HL-60/S4 treated with retinoic acid at 250 ng/mL for 4 days and 3 days (cell line): Measurements from ENCODE around the gene FRY.

ENCODE experiments used
- in situ Hi-C: fragments of 300-500 bp; cut with MboI; formaldehyde crosslinking; loops from 2 replicates; pipeline ENCODE4 v1.7.0; 2022; ENCODE audit warnings: low sequenced_read_pairs

The FRY gene

DNA sequence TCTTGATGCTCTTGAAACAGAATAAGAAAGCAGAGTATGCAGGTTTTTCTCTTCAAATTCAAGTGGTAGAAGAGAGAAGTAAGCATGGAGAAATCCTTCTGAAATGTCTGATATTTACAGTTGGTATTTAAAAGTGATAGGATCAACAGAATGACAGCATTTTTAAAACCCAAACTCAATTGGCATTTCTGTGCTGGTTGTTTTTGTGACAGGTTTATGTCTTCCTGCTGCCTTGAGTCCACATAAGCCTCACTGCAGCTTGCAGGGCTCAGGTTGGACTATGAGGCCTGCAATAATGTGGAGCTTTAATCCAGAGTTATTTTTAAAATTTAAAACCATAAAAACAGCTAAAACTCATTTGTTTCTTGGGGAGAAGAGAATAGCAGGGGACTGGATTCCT, 178.5 kb downstream of the FRY start:
- in situ Hi-C loops: no loop called here

DNA sequence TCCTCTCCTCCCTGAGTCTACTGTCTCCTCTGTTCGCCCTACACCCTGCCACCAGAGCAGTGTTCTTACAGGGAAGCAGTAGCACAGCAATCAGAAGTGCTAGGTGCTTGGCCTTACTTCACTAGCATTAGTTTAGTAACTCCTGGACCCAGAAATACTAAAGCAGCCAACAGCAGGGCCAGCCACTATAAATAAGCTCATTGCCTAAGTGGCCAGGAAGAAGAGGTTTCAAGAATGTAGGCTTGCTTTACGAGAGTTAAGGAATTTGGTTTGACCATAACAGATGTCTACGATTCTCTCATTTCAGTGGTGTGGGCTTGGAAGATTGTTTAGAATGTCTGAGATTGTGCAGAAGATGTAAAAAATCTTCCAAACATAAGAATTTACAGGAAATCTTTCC, 180.2 kb downstream of the FRY start:
- in situ Hi-C loops: no loop called here

GRCh38 chr13:32212421-32212820, 180.8 kb downstream of the FRY start:
- in situ Hi-C loops: no loop called here

DNA sequence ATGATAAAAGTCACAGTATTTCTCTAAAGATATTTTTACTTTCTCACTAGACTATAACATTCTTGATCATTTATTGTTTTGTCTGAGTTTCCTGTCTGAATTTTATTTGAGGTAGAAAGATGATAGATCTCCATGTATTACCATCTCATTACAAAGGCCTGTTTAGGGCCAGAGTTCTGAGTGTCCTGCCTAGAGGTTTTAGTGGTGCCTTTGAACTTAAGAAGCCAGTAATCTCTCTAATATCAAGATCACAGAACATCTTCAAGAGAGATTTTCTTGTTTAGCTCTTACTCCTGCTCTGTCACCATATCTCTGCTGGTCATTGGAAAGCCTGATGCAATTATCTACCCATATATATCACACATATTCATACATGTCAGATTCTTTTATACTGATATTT, 182.1 kb downstream of the FRY start:
- in situ Hi-C loops: no loop called here

- in situ Hi-C loops: no loop called here
Observed at GRCh38 chr13:32214071-32214470, 182.5 kb downstream of the FRY start.

GRCh38 chr13:32216281-32216680, 184.7 kb downstream of the FRY start:
- in situ Hi-C loops: no loop called here

GRCh38 chr13:32222046-32222676, 190.6 kb downstream of the FRY start:
- in situ Hi-C loops: no loop called here

DNA sequence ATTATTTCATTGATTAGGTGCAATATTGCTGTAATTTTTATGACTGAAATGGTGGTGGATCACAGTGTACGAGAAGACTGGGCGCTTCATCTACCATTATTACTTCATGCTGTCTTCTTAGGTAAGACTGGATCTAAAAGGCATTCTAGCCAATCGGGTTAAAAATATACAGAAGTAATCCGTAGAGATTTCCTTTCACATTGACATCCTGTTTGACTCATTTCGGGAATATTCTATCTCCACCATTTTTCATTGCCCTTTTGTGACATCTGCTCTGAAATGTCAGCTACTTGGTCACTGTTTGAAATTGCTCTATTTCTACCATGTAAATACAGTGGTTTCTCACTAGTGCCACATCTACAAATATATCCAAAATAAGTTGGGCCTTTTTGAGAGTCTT, 193.3 kb downstream of the FRY start:
- in situ Hi-C loops: no loop called here

DNA sequence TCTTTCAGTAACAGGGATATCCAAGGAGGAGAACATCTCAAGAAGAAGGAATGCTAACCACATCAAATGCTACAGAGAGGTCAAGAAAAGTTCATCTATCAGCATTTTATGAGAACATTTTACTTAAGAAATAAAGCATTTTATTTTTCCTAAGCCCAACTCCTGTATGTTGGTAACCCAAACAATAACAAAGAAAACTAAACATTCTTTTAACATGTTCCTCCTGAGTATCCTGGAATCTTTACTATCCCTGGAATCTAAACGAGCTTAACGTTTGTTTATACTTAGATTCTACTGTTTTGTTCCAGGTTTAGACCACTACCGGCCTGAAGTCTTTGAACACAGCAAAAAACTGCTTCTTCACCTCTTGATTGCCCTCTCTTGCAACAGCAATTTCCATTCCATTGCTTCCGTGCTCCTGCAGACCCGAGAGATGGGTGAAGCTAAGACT, 193.9 kb downstream of the FRY start:
- in situ Hi-C loops: no loop called here

GRCh38 chr13:32228330-32229041, 196.9 kb downstream of the FRY start:
- in situ Hi-C loops: no loop called here

DNA sequence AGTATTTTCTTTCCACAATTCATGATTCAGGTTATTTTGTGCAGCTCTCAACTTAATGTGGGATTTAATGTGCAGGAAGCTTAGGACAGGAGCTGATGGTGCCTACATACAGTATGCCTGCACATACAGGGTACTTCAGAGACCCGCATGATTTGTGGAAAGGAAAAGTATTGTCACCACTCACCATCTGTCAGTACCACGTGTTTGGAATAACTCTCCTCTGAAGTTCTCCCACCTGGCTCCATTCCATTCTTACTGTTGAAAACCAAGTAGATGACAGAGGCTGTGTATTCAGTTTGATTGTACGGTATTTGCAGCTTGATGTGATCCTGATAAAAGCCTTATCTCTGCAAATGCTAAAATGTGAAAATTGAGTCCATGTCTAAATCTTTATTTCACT, 197.9 kb downstream of the FRY start:
- in situ Hi-C loops: no loop called here

DNA sequence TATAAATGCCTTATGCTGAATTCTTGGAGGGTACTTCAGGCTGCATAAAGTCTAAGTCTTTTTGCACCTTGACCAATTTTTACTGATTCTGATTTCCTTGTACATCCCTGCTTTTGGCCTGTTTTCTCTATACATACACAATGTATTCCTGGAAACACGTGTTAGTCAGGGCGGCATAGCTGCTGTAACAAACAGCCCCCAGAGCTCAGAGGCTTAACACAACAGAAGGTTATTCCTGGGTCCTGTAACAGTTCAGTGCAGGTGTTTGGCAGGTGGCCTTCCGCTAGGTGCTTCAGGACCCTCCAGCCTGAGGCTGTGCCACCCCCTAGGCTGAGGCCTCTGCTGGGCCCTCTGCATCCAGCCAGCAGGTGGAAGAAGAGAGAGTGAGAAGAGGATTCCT, 200.7 kb downstream of the FRY start:
- in situ Hi-C loops: no loop called here

GRCh38 chr13:32233062-32233461, 201.5 kb downstream of the FRY start:
- in situ Hi-C loops: no loop called here

- in situ Hi-C loops: no loop called here
Observed at GRCh38 chr13:32234914-32235313, 203.3 kb downstream of the FRY start.

DNA sequence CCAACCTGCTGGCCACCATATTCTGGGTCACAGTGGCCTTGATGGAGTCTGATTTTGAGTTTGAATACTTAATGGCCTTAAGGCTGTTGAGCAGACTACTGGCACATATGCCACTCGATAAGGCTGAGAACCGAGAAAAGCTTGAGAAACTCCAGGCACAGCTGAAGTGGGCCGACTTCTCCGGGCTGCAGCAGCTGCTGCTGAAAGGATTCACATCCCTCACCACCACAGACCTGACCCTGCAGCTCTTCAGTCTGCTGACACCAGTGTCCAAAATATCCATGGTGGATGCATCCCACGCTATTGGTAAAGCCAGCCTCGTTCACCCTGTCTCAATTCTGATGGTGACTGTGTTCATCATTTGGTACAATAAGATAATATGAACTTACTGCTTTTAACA, 206.1 kb downstream of the FRY start:
- in situ Hi-C loops: no loop called here

DNA sequence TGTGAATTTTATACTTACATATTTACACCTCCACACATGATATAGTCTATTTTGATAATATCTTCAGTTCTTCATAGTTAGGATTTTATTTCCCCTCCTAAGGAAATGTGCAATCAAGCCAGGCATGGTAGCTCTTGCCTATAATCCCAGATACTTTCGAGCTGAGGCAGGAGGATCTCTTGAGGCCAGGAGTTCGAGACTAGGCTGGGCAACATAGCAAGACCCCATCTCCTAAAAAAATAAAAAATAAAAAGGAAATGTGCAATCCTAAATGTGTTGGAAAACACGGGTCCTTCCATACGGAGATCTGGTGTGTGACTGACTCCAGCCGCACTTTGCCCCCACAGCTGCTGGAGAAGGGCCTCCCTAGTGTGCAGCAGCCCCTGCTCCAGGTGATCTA, 212.1 kb downstream of the FRY start:
- in situ Hi-C loops: no loop called here

- in situ Hi-C loops: no loop called here
Observed at GRCh38 chr13:32245555-32245954, 214.0 kb downstream of the FRY start.

DNA sequence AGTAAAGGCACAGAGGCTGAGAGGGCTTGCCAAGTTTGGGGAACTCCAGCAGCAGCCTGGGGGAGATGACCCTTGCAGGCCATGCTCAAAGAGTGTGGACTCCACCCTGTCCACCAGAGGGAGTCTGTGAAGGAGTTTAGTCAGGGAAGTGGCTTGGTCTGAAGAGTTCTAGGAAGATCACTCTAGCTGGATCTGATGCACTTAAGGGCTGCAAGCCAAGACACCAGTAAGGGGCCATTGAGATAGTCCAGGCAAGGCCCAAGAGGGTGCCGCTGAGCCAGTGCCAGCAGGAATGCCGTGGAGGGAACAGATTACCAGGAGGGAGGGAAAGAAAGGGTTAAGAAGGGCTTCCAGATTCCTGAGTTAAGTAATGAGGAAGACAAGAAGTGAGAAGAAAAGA, 214.9 kb downstream of the FRY start:
- in situ Hi-C loops: no loop called here

- in situ Hi-C loops: no loop called here
Observed at GRCh38 chr13:32247887-32248286, 216.3 kb downstream of the FRY start.

DNA sequence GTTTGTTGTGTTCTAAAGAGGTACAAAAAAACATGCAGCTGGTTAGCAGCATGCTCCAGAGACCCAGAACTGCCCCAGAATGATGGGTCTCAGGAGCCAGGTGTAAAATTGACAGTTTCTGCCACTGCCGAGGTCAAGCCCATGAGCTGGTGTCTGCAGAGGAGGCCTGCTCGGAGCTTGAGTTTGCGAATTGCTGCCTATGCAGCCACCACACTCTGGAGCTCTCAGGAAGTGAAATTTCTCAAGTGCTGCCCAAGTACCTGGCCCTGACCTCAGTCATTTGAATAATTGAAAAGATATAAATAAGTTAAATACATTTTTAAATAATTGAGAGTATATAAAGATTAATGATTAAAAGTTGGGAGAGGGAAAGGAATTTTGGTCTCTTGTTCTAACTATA, 217.2 kb downstream of the FRY start:
- in situ Hi-C loops: no loop called here

GRCh38 chr13:32252812-32253438, 221.4 kb downstream of the FRY start:
- in situ Hi-C loops: no loop called here

DNA sequence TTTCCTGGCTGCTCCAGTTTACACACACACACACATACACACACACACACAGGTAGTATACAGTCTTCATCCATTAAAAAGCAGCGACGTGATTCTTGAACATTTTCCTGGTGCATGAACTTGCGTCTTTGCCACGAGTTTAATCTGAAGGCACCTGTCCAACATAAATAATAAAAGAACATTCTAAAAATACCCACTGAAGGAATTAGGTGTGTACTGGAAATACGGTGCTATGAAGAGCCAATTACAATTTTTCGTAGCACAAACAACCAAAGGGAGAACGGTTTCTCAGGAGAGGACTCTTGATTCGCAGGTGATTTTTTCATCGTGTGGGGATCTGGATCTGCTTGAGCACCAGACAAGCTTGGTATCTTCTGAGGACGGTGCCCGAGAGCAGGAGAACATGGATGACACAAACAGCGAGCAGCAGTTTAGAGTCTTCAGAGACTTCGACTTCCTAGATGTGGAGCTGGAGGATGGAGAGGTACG, 222.4 kb downstream of the FRY start:
- in situ Hi-C loops: no loop called here
